ENCODE results near the gene RAMP2.

RAMP2 gene

GRCh38 chr17:42791948-42792347 is 30.9 kb downstream of the RAMP2 start:
- TF ChIP-seq CTCF (IDR thresholded peaks at IDR 0.05; ENCODE audit: low read depth, low read length) = no peak
- no peak for DNase-seq (ENCODE audit: low read depth, low spot score)
- H3K4me3 ChIP-seq (ENCODE audit: low read depth, low read length) = no peak overlapping the region
- in situ Hi-C loops (cut with HindIII; ENCODE audit: low sequenced_read_pairs) = no loop called here

- no peak for TF ChIP-seq CTCF (IDR thresholded peaks at IDR 0.05; ENCODE audit: low read depth, low read length)
- in situ Hi-C loops (cut with HindIII; ENCODE audit: low sequenced_read_pairs) = no loop called here
- DNase-seq (ENCODE audit: low read depth, low spot score) = no peak
- H3K4me3 ChIP-seq (ENCODE audit: low read depth, low read length) = no peak overlapping the region
Measured at GRCh38 chr17:42792545-42792944, 31.5 kb downstream of the RAMP2 start.

- in situ Hi-C loops (cut with HindIII; ENCODE audit: low sequenced_read_pairs) = no loop called here
- DNase-seq (ENCODE audit: low read depth, low spot score) = no peak
- TF ChIP-seq CTCF (IDR thresholded peaks at IDR 0.05; ENCODE audit: low read depth, low read length) = no peak
- H3K4me3 ChIP-seq (ENCODE audit: low read depth, low read length) = no peak overlapping the region
Measured at GRCh38 chr17:42795061-42795460, 34.0 kb downstream of the RAMP2 start.

GRCh38 chr17:42795465-42795864 is 34.4 kb downstream of the RAMP2 start:
- no peak overlapping the region for H3K4me3 ChIP-seq (ENCODE audit: low read depth, low read length)
- in situ Hi-C loops (cut with HindIII; ENCODE audit: low sequenced_read_pairs) = no loop called here
- no peak for TF ChIP-seq CTCF (IDR thresholded peaks at IDR 0.05; ENCODE audit: low read depth, low read length)
- DNase-seq (ENCODE audit: low read depth, low spot score) = no peak

GRCh38 chr17:42796066-42796758 is 35.2 kb downstream of the RAMP2 start:
- no peak for DNase-seq (ENCODE audit: low read depth, low spot score)
- TF ChIP-seq CTCF (IDR thresholded peaks at IDR 0.05; ENCODE audit: low read depth, low read length) = no peak
- in situ Hi-C loops (cut with HindIII; ENCODE audit: low sequenced_read_pairs) = no loop called here
- H3K4me3 ChIP-seq (ENCODE audit: low read depth, low read length) = no peak overlapping the region

GRCh38 chr17:42797067-42798007 is 36.3 kb downstream of the RAMP2 start:
- in situ Hi-C loops (cut with HindIII; ENCODE audit: low sequenced_read_pairs) = no loop called here
- H3K4me3 ChIP-seq (ENCODE audit: low read depth, low read length) = peak overlapping the region; percentile 84
- DNase-seq (ENCODE audit: low read depth, low spot score) = no peak
- TF ChIP-seq CTCF (IDR thresholded peaks at IDR 0.05; ENCODE audit: low read depth, low read length) = no peak
